ENCODE data around the gene DDX4.
"Not testable (repeated sequence)": the region's sequence is repeated elsewhere in the genome, so short reads cannot be mapped to it uniquely, and the experiment has no call there.

The DDX4 gene

GRCh38 chr5:55731848-55732247, 6.0 kb upstream of the DDX4 start:
- DNase-seq = no peak

- no peak for DNase-seq
Observed at GRCh38 chr5:55732585-55732984, 5.3 kb upstream of the DDX4 start.

GRCh38 chr5:55734658-55735057, 3.2 kb upstream of the DDX4 start:
- DNase-seq = no peak

- DNase-seq = no peak
Observed at GRCh38 chr5:55742778-55743177, 4.9 kb downstream of the DDX4 start.

GRCh38 chr5:55747778-55748318, 10.0 kb downstream of the DDX4 start:
- no peak for DNase-seq

- no peak for DNase-seq
Observed at GRCh38 chr5:55749387-55749786, 11.5 kb downstream of the DDX4 start.

GRCh38 chr5:55750063-55750462, 12.2 kb downstream of the DDX4 start:
- no peak for DNase-seq

- DNase-seq = no peak
Observed at GRCh38 chr5:55750499-55750898, 12.6 kb downstream of the DDX4 start.

GRCh38 chr5:55758231-55758630, 20.4 kb downstream of the DDX4 start:
- DNase-seq = no peak

GRCh38 chr5:55758714-55759113, 20.9 kb downstream of the DDX4 start:
- DNase-seq = no peak

GRCh38 chr5:55761721-55762120, 23.9 kb downstream of the DDX4 start:
- not testable (repeated sequence) for DNase-seq

- DNase-seq = peak; percentile 30
Observed at GRCh38 chr5:55763746-55764420, 26.0 kb downstream of the DDX4 start.

GRCh38 chr5:55768279-55768678, 30.4 kb downstream of the DDX4 start:
- DNase-seq = no peak

GRCh38 chr5:55771175-55771655, 33.4 kb downstream of the DDX4 start:
- DNase-seq = no peak

- no peak for DNase-seq
Observed at GRCh38 chr5:55773057-55773456, 35.2 kb downstream of the DDX4 start.

- no peak for DNase-seq
Observed at GRCh38 chr5:55777332-55777731, 39.5 kb downstream of the DDX4 start.

GRCh38 chr5:55800924-55801323, 63.1 kb downstream of the DDX4 start:
- peak; percentile 10 for DNase-seq

GRCh38 chr5:55808814-55809213, 71.0 kb downstream of the DDX4 start:
- peak; percentile 9 for DNase-seq

GRCh38 chr5:55815939-55816338, 78.1 kb downstream of the DDX4 start:
- not testable (repeated sequence) for DNase-seq

GRCh38 chr5:55816342-55816741, 78.5 kb downstream of the DDX4 start:
- no peak for DNase-seq

- no peak for DNase-seq
Observed at GRCh38 chr5:55817030-55817429, 79.2 kb downstream of the DDX4 start.

- no peak for DNase-seq
Observed at GRCh38 chr5:55820488-55820887, 82.6 kb downstream of the DDX4 start.

- DNase-seq = no peak
Observed at GRCh38 chr5:55821731-55822512, 84.1 kb downstream of the DDX4 start.

GRCh38 chr5:55823151-55823796, 85.4 kb downstream of the DDX4 start:
- no peak for DNase-seq

Measured in CD4-positive, alpha-beta T cell treated with Interleukin-10 for 1 hour (primary cell).